Ovary (tissue), 9 donors: ENCODE data around the gene DIPK1C. TPM values are rescaled to one million over a fixed set of nuclear protein-coding genes. Genes with fewer than 3 reads are reported as not detected.
A peak's percentile ranks its signal among the peaks of the same experiment; 100 is the strongest.
"Not testable (repeated sequence)": the region's sequence is repeated elsewhere in the genome, so short reads cannot be mapped to it uniquely, and the experiment has no call there.

Experiments used
- DNase-seq, 5 donors: peaks; one replicate each; pipeline ENCODE4 v3.0.0-alpha.2; 2019 to 2020
- H3K27ac ChIP-seq, 2 donors: fragments of 200-600 bp; one replicate each; pipeline versions ENCODE4 v1.5.1 to v1.8.0; 2019 to 2022
- H3K27me3 ChIP-seq: fragments of 200-600 bp; one replicate; pipeline ENCODE4 v1.8.0; 2022
- H3K36me3 ChIP-seq: fragments of 200-600 bp; sonication (generic); one replicate; pipeline ENCODE4 v1.5.1; 2019
- H3K4me1 ChIP-seq: one replicate; pipeline ENCODE4 v1.8.1; 2013; ENCODE audit warnings: mild to moderate bottlenecking, moderate library complexity; ENCODE audit not compliant: insufficient read depth
- H3K4me3 ChIP-seq: fragments of 200-600 bp; sonication (generic); one replicate; pipeline ENCODE4 v1.5.1; 2017
- H3K9me3 ChIP-seq, 2 donors: fragments of 200-600 bp in 1 of 2; sonication (generic) in 1 of 2; one replicate each; pipeline versions ENCODE4 v1.5.1 to v1.8.1; 2013 to 2019; ENCODE audit warnings: mild to moderate bottlenecking in 1 of 2, moderate library complexity in 1 of 2
- CTCF ChIP-seq, 3 donors: fragments of 450-650 bp in 2 of 3; fragments of 200-600 bp in 1 of 3; IDR thresholded peaks; one replicate each; pipeline versions ENCODE4 v1.5.1 to v1.8.0; 2016 to 2022; ENCODE audit warnings: antibody characterized with exemption in 3 of 3, mild to moderate bottlenecking in 1 of 3
- EP300 ChIP-seq: sonication (generic); formaldehyde crosslinking; IDR thresholded peaks from one replicate; pipeline ENCODE4 v1.6.1; 2017; ENCODE audit warnings: antibody characterized with exemption
- POLR2A ChIP-seq: fragments of 450-650 bp; IDR thresholded peaks from one replicate; pipeline ENCODE4 v1.6.1; 2017; ENCODE audit warnings: antibody characterized with exemption, mild to moderate bottlenecking, moderate library complexity
- whole genome bisulfite sequencing, 3 donors: extraction: QIAGEN DNeasy Blood & Tissue Kit in 1 of 3; methylation state at CpG; one replicate each; pipeline versions ENCODE4 v1.1.5 to v1.1.7; 2013 to 2017; 5-methylcytosine and 5-hydroxymethylcytosine counted together
- intact Hi-C, 4 donors: fragments of 100-400 bp; cut with DNase I; formaldehyde crosslinking; loops; one replicate each; pipeline versions ENCODE4 v1.11.0 to v1.15.1; 2022 to 2023
- polyA plus RNA-seq, 2 donors: library from polyadenylated mRNA; stranded (reverse); fragments of 200-250 nt in 1 of 2; fragments of 350-450 nt in 1 of 2; fragmentation: Illumina TruSeq in 1 of 2; extraction: RNeasy Lipid Tissue Mini Kit (QIAGEN cat#74804) in 1 of 2; gene quantifications; one replicate each; pipeline ENCODE4 v1.2.3, GENCODE V29; 2013 to 2014
- total RNA-seq, 7 donors: library from RNA; depleted of rRNA in 2 of 7; stranded (reverse); fragments of >200 nt in 2 of 7; fragmentation: NEBNext Ultra II Directional in 3 of 7; extraction: Animal tissue kit (Norgen Biotek cat#: 25700) in 3 of 7; gene quantifications; one replicate each; pipeline versions ENCODE4 v1.1.0 to v1.2.4, GENCODE V29; 2016 to 2023
- donor health status: DM: no; HTN: no; CAD: no; lungs with moderate emphysema.
- donor health status: DM: no; HTN: no; CAD: no.
- donor health status: Bipolar disorder and iron deficiency.
- donor health status: DM: yes; HTN: yes; CAD: no.
- donor health status: DM: no; HTN: no; CAD: no.
- donor health status: DM: yes; HTN: yes; CAD: no.

The DIPK1C gene
- total and polyA plus RNA-seq, 9 donors = 0.04 to 0.17 (median 0.05) TPM; not detected in 6

DNA sequence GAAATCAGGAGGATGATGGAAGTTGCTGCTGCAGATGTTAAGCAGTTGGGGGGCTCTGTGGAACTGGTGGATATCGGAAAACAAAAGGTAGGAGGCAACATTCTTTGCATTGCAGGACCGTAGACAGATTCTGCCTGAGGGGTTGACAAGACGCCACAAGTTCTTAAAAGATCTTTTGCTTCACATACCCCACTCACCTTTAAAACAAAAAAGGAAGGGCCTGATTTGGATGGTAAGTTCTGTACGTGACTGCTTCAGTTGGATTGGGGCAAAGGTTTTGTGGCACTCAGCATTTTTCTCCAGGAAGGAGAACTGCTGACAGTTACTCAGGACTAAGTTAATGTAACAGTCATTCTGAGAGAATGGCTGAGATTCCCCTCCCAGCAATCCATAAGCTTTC, 44.3 kb upstream of the DIPK1C start:
- TF ChIP-seq CTCF (IDR thresholded peaks at IDR 0.05) (no peak), POLR2A (no peak), EP300 (no peak)
- Histone ChIP-seq H3K9me3 (no peaks in the 10 kb centered on the region), H3K4me3 (no peak overlapping the region), H3K4me1 (peaks cover 4% of the 10 kb centered on the region), H3K36me3 (no peaks in the 10 kb centered on the region), H3K27me3 (no peaks in the 10 kb centered on the region), H3K27ac (no peak overlapping the region)
- DNase-seq = no peak
- intact Hi-C loops = no loop called here
- 47 to 52% (median 52%) methylated on average over 4 of the region's 4 CpGs for WGBS, 3 donors

DNA sequence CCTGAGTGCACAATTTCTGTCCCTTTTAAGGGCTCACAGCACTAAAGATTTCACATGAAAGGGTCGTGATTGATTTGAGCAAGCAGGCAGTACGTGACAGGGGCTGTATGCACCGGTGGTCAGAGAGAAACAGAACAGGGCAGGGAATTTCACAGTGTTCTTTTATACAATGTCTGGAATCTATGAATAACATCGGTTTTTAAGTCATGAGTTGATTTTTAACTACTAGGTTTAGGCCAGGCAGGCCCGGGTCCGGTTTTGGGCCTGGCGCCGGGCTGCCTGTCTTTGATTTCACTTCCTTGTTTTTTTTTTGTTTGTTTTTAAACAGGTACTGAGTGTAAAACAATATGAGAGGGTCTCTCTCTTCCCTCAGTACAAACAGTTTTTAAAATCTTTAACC, 43.7 kb upstream of the DIPK1C start:
- H3K9me3 ChIP-seq, DNase-seq, H3K36me3 ChIP-seq, H3K27ac ChIP-seq, intact Hi-C loops, H3K27me3 ChIP-seq, H3K4me1 ChIP-seq, H3K4me3 ChIP-seq: not testable (repeated sequence)
- WGBS, 3 donors = 57 to 79% (median 58%) methylated on average over 8 of the region's 8 CpGs

GRCh38 chr18:74500372-74500771, 43.3 kb upstream of the DIPK1C start:
- DNase-seq = no peak
- no peaks in the 10 kb centered on the region for H3K9me3 ChIP-seq
- TF ChIP-seq POLR2A = no peak
- no peak for TF ChIP-seq CTCF (IDR thresholded peaks at IDR 0.05)
- no peak for TF ChIP-seq EP300
- H3K36me3 ChIP-seq = no peaks in the 10 kb centered on the region
- peaks cover 4% of the 10 kb centered on the region for H3K4me1 ChIP-seq
- no peak overlapping the region for H3K27ac ChIP-seq
- no peaks in the 10 kb centered on the region for H3K27me3 ChIP-seq
- 74 to 88% (median 86%) methylated on average over 6 of the region's 6 CpGs for WGBS, 3 donors
- intact Hi-C loops = no loop called here
- H3K4me3 ChIP-seq = no peak overlapping the region

DNA sequence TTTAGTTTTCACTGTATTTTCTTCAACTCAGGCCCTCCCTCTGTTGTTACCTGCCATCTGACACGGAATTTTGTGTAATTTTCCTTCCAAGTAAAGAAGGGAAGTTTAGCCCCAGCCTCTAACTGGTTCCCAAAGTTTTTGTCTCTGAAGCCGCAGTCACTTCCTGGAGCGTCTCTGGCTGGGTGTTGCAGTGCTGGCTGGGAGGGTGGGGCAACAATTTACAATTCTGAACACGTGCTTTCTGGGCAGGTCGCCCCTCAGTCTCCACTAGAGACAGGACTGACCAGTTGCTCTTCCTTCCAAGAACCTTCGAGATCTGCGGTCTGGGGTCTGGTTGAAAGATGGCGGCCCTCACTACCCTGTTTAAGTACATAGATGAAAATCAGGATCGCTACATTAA, 42.5 kb upstream of the DIPK1C start:
- peaks cover 4% of the 10 kb centered on the region for H3K4me1 ChIP-seq
- H3K9me3 ChIP-seq = no peaks in the 10 kb centered on the region
- peak overlapping the region in 1 of 2 donors; percentile 15 for H3K27ac ChIP-seq
- H3K4me3 ChIP-seq = no peak overlapping the region
- H3K27me3 ChIP-seq = no peaks in the 10 kb centered on the region
- TF ChIP-seq POLR2A = no peak
- no peak for TF ChIP-seq CTCF (IDR thresholded peaks at IDR 0.05)
- TF ChIP-seq EP300 = no peak
- WGBS, 3 donors = 65 to 72% (median 71%) methylated on average over 9 of the region's 9 CpGs
- H3K36me3 ChIP-seq = no peaks in the 10 kb centered on the region
- DNase-seq = peak in 4 of 5 donors; percentile 46 to 81 (median 64)
- intact Hi-C loops = loop anchor here in 1 of 4 donors (5.0 kb wide), 1 partner anchor 302 kb away; no protein-coding TSS in a partner anchor

- Histone ChIP-seq H3K36me3 (no peaks in the 10 kb centered on the region), H3K4me1 (peaks cover 4% of the 10 kb centered on the region), H3K27me3 (no peaks in the 10 kb centered on the region), H3K9me3 (no peaks in the 10 kb centered on the region), H3K4me3 (no peak overlapping the region), H3K27ac (peak overlapping the region in 1 of 2 donors; percentile 15)
- intact Hi-C loops = loop anchor here in 1 of 4 donors (5.0 kb wide), 1 partner anchor 302 kb away; no protein-coding TSS in a partner anchor
- no peak for DNase-seq
- 87 to 94% (median 88%) methylated on average over 14 of the region's 14 CpGs for WGBS, 3 donors
- TF ChIP-seq EP300 (no peak), CTCF (IDR thresholded peaks at IDR 0.05) (no peak)
These were observed 41.9 kb upstream of the DIPK1C start for GRCh38 chr18:74498712-74499627.
